PC-9 (cell line): ENCODE measurements around the gene ZFHX3. TPM values are rescaled to one million over a fixed set of nuclear protein-coding genes. Genes with fewer than 3 reads are reported as not detected.

ENCODE experiments used
- BruUV-seq: library from RNA; stranded (reverse); fragments of 400-500 nt; replicated peaks from 2 replicates; lab custom pipeline; 2021; lab: Mats Ljungman, UMichigan
- CTCF ChIA-PET: fragments of 300-600 bp; sonication (Branson Sonifier 250); formaldehyde crosslinking; loops from one replicate; lab custom pipeline; 2022; ENCODE audit warnings: antibody characterized with exemption; lab: Charles Lee
- POLR2A ChIA-PET: fragments of 300-600 bp; sonication (Branson Sonifier 250); formaldehyde crosslinking; loops from one replicate; lab custom pipeline; 2022; ENCODE audit warnings: antibody characterized with exemption; ENCODE audit not compliant: unreplicated experiment; lab: Charles Lee
- DNase-seq, 2 experiments: peaks; one replicate each; pipeline versions ENCODE4 v3.0.0 to v3.0.0-alpha.2; 2015 to 2022; ENCODE audit warnings: mixed read lengths in 1 of 2
- H2AFZ ChIP-seq: fragments of 200-600 bp; sonication (generic); 2 replicates; pipeline ENCODE4 v1.8.1; 2017; ENCODE audit warnings: antibody characterized with exemption
- H3F3A ChIP-seq: fragments of 200-600 bp; sonication (generic); 2 replicates; pipeline ENCODE4 v1.8.1; 2017; ENCODE audit warnings: antibody characterized with exemption, mild to moderate bottlenecking, low read depth; ENCODE audit not compliant: insufficient read depth
- H3K27ac ChIP-seq: fragments of 200-600 bp; sonication (generic); 2 replicates; pipeline ENCODE4 v1.6.1; 2016; ENCODE audit warnings: mixed run types
- H3K27me3 ChIP-seq: fragments of 200-600 bp; sonication (generic); 2 replicates; pipeline ENCODE4 v1.6.1; 2016; ENCODE audit warnings: low read depth, mixed run types; ENCODE audit not compliant: insufficient read depth
- H3K36me3 ChIP-seq: fragments of 200-600 bp; sonication (generic); 2 replicates; pipeline ENCODE4 v1.6.1; 2016; ENCODE audit warnings: low read depth, mixed run types
- H3K4me1 ChIP-seq: fragments of 200-600 bp; sonication (generic); replicated peaks from 2 replicates; pipeline ENCODE4 v1.6.1; 2016; ENCODE audit warnings: mixed run types; ENCODE audit not compliant: insufficient read depth
- H3K4me2 ChIP-seq: fragments of 200-600 bp; sonication (generic); 2 replicates; pipeline ENCODE4 v1.6.1; 2017; ENCODE audit warnings: mixed run types
- H3K4me3 ChIP-seq: fragments of 200-600 bp; sonication (generic); 2 replicates; pipeline ENCODE4 v1.6.1; 2016; ENCODE audit warnings: mixed run types
- H3K79me2 ChIP-seq: fragments of 200-600 bp; sonication (generic); 2 replicates; pipeline ENCODE4 v1.6.1; 2017; ENCODE audit warnings: low read depth, mixed run types
- H3K9me2 ChIP-seq: fragments of 200-600 bp; sonication (generic); 2 replicates; pipeline ENCODE4 v1.8.1; 2017; ENCODE audit warnings: mild to moderate bottlenecking; ENCODE audit not compliant: insufficient read depth
- H3K9me3 ChIP-seq: fragments of 200-600 bp; sonication (generic); 2 replicates; pipeline ENCODE4 v1.8.1; 2016; ENCODE audit warnings: low read depth; ENCODE audit not compliant: insufficient read depth
- H4K20me1 ChIP-seq: fragments of 200-600 bp; sonication (generic); 2 replicates; pipeline ENCODE4 v1.8.1; 2017; ENCODE audit not compliant: insufficient read depth
- EZH2 ChIP-seq: fragments of 200-600 bp; sonication (generic); IDR thresholded peaks from 2 replicates; pipeline ENCODE4 v1.8.0; 2017; ENCODE audit warnings: antibody characterized with exemption, low read depth
- intact Hi-C: fragments of 100-400 bp; cut with micrococcal nuclease; formaldehyde crosslinking; loops from one replicate; pipeline ENCODE4 v1.10.0; 2022; ENCODE audit not compliant: unreplicated experiment
- total RNA-seq: library from RNA; stranded (reverse); gene quantifications from 2 replicates; pipeline ENCODE4 v1.2.3, GENCODE V29; 2021
- TF ChIP-seq, protein P1 (sequence below): fragments of 200-600 bp; sonication (generic); conservative IDR thresholded peaks from 2 replicates; pipeline ENCODE4 v1.6.1; 2017; ENCODE audit warnings: mixed run types, antibody characterized with exemption, mild to moderate bottlenecking, moderate library complexity

ZFHX3 gene
- total RNA-seq, 1 experiment from 2014 or later: 23.1 TPM

GRCh38 chr16:72969146-72969545 is 78.8 kb downstream of the ZFHX3 start:
- no peak overlapping the region for H3K4me3 ChIP-seq
- H4K20me1 ChIP-seq: peaks cover 6% of the 10 kb centered on the region; the same call in 1 of the 2 replicates
- no peaks in the 10 kb centered on the region for H3K9me3 ChIP-seq
- no peak overlapping the region for H2AFZ ChIP-seq
- ChIA-PET POLR2A (no interaction called here), CTCF (no interaction called here)
- DNase-seq: no peak
- intact Hi-C loops: no loop called here
- no peaks in the 10 kb centered on the region for H3K36me3 ChIP-seq
- no TSS peak for BruUV-seq
- no peaks in the 10 kb centered on the region for H3K27me3 ChIP-seq
- no peak overlapping the region for H3K27ac ChIP-seq
- H3K9me2 ChIP-seq: no peaks in the 10 kb centered on the region
- H3F3A ChIP-seq: no peaks in the 10 kb centered on the region
- no peak overlapping the region for H3K4me2 ChIP-seq
- TF ChIP-seq EZH2: no peak
- TF ChIP-seq, protein P1, sequence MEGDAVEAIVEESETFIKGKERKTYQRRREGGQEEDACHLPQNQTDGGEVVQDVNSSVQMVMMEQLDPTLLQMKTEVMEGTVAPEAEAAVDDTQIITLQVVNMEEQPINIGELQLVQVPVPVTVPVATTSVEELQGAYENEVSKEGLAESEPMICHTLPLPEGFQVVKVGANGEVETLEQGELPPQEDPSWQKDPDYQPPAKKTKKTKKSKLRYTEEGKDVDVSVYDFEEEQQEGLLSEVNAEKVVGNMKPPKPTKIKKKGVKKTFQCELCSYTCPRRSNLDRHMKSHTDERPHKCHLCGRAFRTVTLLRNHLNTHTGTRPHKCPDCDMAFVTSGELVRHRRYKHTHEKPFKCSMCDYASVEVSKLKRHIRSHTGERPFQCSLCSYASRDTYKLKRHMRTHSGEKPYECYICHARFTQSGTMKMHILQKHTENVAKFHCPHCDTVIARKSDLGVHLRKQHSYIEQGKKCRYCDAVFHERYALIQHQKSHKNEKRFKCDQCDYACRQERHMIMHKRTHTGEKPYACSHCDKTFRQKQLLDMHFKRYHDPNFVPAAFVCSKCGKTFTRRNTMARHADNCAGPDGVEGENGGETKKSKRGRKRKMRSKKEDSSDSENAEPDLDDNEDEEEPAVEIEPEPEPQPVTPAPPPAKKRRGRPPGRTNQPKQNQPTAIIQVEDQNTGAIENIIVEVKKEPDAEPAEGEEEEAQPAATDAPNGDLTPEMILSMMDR: no peak
- H3K4me1 ChIP-seq: no peaks in the 10 kb centered on the region; the same call in 1 of the 2 replicates
- peaks cover 25% of the 10 kb centered on the region for H3K79me2 ChIP-seq

DNA sequence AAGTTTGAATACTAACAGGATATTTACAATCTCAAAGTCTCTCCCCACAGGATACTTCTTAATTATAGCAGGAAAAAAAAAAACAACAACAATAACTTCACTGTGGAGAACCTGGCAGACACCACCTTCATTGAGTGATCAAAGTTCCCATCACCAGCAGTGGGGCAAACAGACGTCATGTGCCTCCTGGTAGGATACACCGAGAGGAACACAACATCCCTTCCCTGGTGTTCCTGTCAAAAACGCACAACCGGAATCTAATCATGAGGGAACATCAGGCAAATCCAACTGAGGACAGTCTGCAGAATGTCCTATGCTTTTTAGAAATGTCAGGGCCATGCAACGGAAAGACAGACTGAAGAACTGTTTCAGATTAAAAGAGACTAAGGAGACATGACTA is 80.0 kb downstream of the ZFHX3 start:
- no peak overlapping the region for H3K4me3 ChIP-seq
- peaks cover 33% of the 10 kb centered on the region for H3K79me2 ChIP-seq
- H2AFZ ChIP-seq: no peak overlapping the region
- peaks cover 6% of the 10 kb centered on the region; the same call in 1 of the 2 replicates for H4K20me1 ChIP-seq
- no peaks in the 10 kb centered on the region for H3K27me3 ChIP-seq
- TF ChIP-seq, protein P1: no peak
- intact Hi-C loops: no loop called here
- BruUV-seq: no TSS peak
- no peaks in the 10 kb centered on the region for H3K36me3 ChIP-seq
- H3K9me2 ChIP-seq: no peaks in the 10 kb centered on the region
- CTCF ChIA-PET: no interaction called here
- POLR2A ChIA-PET: no interaction called here
- no peaks in the 10 kb centered on the region for H3F3A ChIP-seq
- H3K4me2 ChIP-seq: no peak overlapping the region
- no peak for DNase-seq
- no peak overlapping the region for H3K27ac ChIP-seq
- no peaks in the 10 kb centered on the region; the same call in 1 of the 2 replicates for H3K4me1 ChIP-seq
- no peaks in the 10 kb centered on the region for H3K9me3 ChIP-seq

GRCh38 chr16:72963533-72964315 is 84.2 kb downstream of the ZFHX3 start:
- H3K27me3 ChIP-seq: no peaks in the 10 kb centered on the region
- H3K4me3 ChIP-seq: no peak overlapping the region
- no TSS peak for BruUV-seq
- H3K79me2 ChIP-seq: peaks cover 42% of the 10 kb centered on the region; the same call in 1 of the 2 replicates
- no peak overlapping the region for H3K4me2 ChIP-seq
- H3K4me1 ChIP-seq: no peaks in the 10 kb centered on the region; the same call in 1 of the 2 replicates
- no peaks in the 10 kb centered on the region for H3K9me2 ChIP-seq
- H3K27ac ChIP-seq: no peak overlapping the region
- DNase-seq: no peak
- H3F3A ChIP-seq: no peaks in the 10 kb centered on the region
- H3K36me3 ChIP-seq: 0 out of 2 replicates have a peak, but pooled peaks cover 6% of the 10 kb centered on the region
- H4K20me1 ChIP-seq: no peaks in the 10 kb centered on the region; the same call in 1 of the 2 replicates
- H2AFZ ChIP-seq: no peak overlapping the region
- POLR2A ChIA-PET: no interaction called here
- intact Hi-C loops: no loop called here
- no peaks in the 10 kb centered on the region for H3K9me3 ChIP-seq
- TF ChIP-seq, protein P1: no peak
- no peak for TF ChIP-seq EZH2
- CTCF ChIA-PET: no interaction called here
